Chondrocyte (in vitro differentiated cells): Measurements from ENCODE around the gene TUBE1. TPM values are rescaled to one million over a fixed set of nuclear protein-coding genes. Genes with fewer than 3 reads are reported as not detected.

Experiments
- DNase-seq: peaks from one replicate; pipeline ENCODE4 v3.0.0; 2021; ENCODE audit warnings: mixed read lengths, low spot score
- H3K27ac Mint-ChIP-seq: one replicate; pipeline ENCODE4 v1.8.0; 2021; ENCODE audit warnings: mild to moderate bottlenecking, moderate library complexity, mixed read lengths; ENCODE audit not compliant: unreplicated experiment
- H3K27me3 Mint-ChIP-seq: 2 replicates; pipeline ENCODE4 v1.8.0; 2021; ENCODE audit warnings: low read depth, mixed read lengths
- H3K36me3 Mint-ChIP-seq: 2 replicates; pipeline ENCODE4 v1.8.0; 2021; ENCODE audit warnings: low read depth, mixed read lengths
- H3K4me1 Mint-ChIP-seq: 2 replicates; pipeline ENCODE4 v1.8.0; 2021; ENCODE audit warnings: low read depth, mild to moderate bottlenecking, mixed read lengths
- H3K4me3 Mint-ChIP-seq: one replicate; pipeline ENCODE4 v1.8.0; 2021; ENCODE audit warnings: mild to moderate bottlenecking, moderate library complexity, mixed read lengths; ENCODE audit not compliant: unreplicated experiment
- H3K9me3 Mint-ChIP-seq: 2 replicates; pipeline ENCODE4 v1.8.0; 2021; ENCODE audit warnings: low read depth, mixed read lengths
- CTCF ChIP-seq: fragments of 200-600 bp; sonication (generic); IDR thresholded peaks from 2 replicates; pipeline ENCODE4 v1.5.0; 2021; ENCODE audit warnings: antibody characterized with exemption, mild to moderate bottlenecking, moderate library complexity
- total RNA-seq: library from RNA; stranded (reverse); gene quantifications from 3 replicates; pipeline ENCODE4 v1.2.1, GENCODE V29; 2021

The TUBE1 gene
- total RNA-seq, 1 donor from 2014 or later, result 23.9 TPM

GRCh38 chr6:112039431-112039770, 47.9 kb downstream of the TUBE1 start:
- Mint-ChIP-seq H3K9me3 (no peaks in the 10 kb centered on the region), H3K27ac (peak overlapping the region; percentile 41), H3K36me3 (no peaks in the 10 kb centered on the region), H3K4me1 (peaks cover 40% of the 10 kb centered on the region), H3K27me3 (no peaks in the 10 kb centered on the region), H3K4me3 (no peak overlapping the region)
- DNase-seq, result no peak
- no peak for TF ChIP-seq CTCF

GRCh38 chr6:112038756-112039430, 48.4 kb downstream of the TUBE1 start:
- H3K27ac Mint-ChIP-seq, result peak overlapping the region; percentile 92
- no peaks in the 10 kb centered on the region for H3K36me3 Mint-ChIP-seq
- H3K4me1 Mint-ChIP-seq, result peaks cover 39% of the 10 kb centered on the region
- no peaks in the 10 kb centered on the region for H3K9me3 Mint-ChIP-seq
- no peak overlapping the region for H3K4me3 Mint-ChIP-seq
- no peak for DNase-seq
- no peak for TF ChIP-seq CTCF
- H3K27me3 Mint-ChIP-seq, result no peaks in the 10 kb centered on the region

GRCh38 chr6:112038268-112038667, 49.0 kb downstream of the TUBE1 start:
- DNase-seq, result no peak
- no peaks in the 10 kb centered on the region for H3K27me3 Mint-ChIP-seq
- H3K4me3 Mint-ChIP-seq, result no peak overlapping the region
- no peaks in the 10 kb centered on the region for H3K9me3 Mint-ChIP-seq
- peaks cover 41% of the 10 kb centered on the region for H3K4me1 Mint-ChIP-seq
- H3K36me3 Mint-ChIP-seq, result no peaks in the 10 kb centered on the region
- H3K27ac Mint-ChIP-seq, result peak overlapping the region; percentile 92
- no peak for TF ChIP-seq CTCF

GRCh38 chr6:112037783-112038216, 49.5 kb downstream of the TUBE1 start:
- Mint-ChIP-seq H3K36me3 (no peaks in the 10 kb centered on the region), H3K4me3 (no peak overlapping the region), H3K27me3 (no peaks in the 10 kb centered on the region), H3K4me1 (peaks cover 40% of the 10 kb centered on the region), H3K9me3 (no peaks in the 10 kb centered on the region), H3K27ac (peak overlapping the region; percentile 92)
- no peak for DNase-seq
- TF ChIP-seq CTCF, result no peak

GRCh38 chr6:112036088-112036637, 51.1 kb downstream of the TUBE1 start:
- Mint-ChIP-seq H3K27me3 (no peaks in the 10 kb centered on the region), H3K4me1 (peaks cover 26% of the 10 kb centered on the region), H3K36me3 (no peaks in the 10 kb centered on the region), H3K4me3 (no peak overlapping the region), H3K27ac (no peak overlapping the region), H3K9me3 (no peaks in the 10 kb centered on the region)
- no peak for TF ChIP-seq CTCF
- DNase-seq, result no peak
